ENCODE results near the gene DSC2.
"Not testable (repeated sequence)": the region's sequence is repeated elsewhere in the genome, so short reads cannot be mapped to it uniquely, and the experiment has no call there.

DSC2 gene

DNA sequence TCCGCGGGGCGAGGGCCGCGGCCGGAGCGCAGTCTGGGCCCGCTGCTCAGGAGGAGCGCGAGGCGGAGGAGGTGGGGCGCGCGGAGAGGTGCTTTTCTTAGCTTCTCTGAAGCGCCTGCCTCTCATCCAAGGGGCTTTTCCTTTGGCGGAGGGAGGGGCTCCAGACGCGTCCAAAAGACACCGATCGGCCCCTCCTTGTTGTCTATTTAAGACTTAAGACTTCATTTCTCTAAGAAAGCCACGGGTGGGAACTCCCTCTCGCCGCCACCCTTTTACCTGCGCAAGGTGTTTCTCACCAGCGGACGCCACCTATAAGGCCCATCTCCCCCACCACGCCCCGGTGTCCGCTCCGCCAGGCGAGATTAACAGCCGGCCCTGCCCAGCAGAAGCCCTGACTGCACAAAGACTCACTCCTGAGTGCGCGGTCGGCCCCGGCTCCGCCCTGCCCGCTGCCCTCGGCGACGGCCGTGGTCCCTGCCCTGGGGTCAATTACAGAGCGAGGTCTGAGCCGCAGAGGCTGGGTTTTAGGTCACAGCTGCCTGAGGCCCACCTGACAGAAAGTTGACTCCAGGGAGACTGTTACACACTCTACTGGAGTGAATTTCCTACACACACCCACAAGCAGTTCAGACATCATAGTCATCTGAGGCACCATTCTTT lies at the start of gene DSC2:
DSC2 (minus strand) TSS at position 397 of the 660 bp plus-strand sequence. CDS start 450 bp downstream, outside the sequence.
- peak; percentile 32 to 63 for DNase-seq

DNA sequence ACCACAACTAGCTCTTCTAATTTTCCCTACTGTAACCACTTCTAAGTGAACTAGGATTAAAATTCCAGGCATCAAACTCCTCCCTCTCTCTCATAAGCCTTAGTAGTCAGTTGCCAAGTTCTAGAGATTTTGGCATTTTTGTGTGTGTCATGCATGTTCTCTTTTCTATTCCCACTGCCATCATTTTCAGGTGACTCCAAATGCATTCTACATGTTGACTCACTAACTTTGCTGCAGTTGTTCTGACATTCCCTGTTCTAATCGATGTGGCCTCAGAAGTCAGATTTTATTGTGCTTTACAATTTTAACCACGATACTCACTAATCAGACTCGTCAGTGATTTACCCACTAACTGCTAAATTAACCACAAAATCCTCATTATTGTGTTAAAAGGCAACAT lies 47.1 kb upstream of the DSC2 start:
- no peak for DNase-seq

DNA sequence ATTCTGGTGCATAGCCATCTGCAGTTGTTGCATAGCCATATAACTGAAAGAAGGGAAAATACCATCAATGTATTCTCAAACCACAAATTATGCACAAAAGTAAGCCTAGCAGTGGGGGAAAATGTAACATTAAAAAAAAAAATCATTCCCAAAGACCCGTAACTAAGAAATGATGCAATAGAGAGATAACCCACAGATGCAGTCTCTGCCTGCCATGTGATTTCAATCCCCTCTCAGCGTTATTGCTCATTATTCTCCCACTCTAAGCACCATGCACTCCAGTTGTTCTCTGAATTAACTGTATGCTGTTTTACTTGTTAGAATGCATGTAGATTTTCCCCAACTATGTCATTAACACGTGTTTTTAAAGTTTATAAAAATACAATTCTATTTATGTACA lies 46.4 kb upstream of the DSC2 start:
- DNase-seq = no peak

DNA sequence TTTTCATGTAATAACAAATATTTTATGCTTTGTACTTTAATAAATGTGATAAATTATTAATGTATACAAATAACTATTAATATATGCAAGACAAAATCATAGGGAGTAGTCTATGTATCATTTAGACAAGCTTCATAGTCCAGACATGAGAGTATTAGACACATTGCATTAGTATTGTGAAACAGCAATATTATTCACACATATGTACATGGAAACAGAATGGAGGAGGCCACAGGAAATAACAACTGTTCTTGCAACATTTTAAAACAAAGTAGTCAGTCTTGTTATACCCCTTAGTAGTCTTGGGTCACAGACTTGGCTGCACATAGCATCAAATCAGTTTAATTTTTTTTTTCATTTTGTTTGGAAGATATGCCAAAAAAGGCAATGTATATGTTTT lies 44.6 kb upstream of the DSC2 start:
- DNase-seq = no peak

- no peak for DNase-seq
Observed at GRCh38 chr18:31143025-31143424, 40.8 kb upstream of the DSC2 start.

DNA sequence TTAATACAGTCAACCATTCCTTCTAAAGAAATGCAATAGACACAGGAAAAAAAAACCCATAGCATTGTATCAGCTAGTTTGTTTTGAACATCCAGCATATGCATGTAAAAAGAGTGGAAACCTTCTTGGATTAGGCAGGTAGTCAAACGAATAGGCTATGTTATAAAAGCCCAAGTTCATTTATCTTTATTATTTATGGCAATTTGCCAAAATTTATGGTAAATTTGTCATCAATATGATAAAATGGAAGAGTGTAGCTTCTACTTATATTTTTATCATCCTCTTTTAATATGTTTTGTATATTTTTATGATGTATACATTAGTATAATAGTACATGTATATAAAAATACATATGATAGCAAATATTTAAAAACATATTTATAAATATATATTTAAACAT lies 36.5 kb upstream of the DSC2 start:
- no peak for DNase-seq

DNA sequence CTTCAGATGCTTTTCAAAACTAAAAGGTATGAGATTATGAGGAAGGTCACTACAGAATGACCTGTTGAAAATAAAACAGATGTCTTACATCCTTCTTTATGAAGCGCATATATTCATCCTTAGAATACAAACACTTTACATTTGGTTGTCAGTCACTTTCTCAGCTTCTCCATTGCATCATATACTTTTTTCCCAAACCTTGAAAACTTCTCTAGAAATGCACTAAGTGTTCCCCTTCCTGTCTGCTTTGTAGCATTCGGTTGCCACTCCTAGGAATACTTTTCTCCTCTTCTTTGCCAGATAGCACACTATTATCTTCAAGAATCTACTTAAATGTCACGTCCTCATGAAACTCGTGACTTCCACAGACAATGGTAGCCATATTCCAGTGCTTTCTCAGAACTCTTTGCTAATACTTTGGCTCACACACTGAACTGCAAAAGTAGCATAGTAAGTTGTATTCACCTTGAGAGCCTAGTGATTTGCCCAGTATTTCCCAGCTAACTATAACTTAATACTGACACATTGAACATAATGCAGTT lies 32.8 kb upstream of the DSC2 start:
- no peak for DNase-seq

DNA sequence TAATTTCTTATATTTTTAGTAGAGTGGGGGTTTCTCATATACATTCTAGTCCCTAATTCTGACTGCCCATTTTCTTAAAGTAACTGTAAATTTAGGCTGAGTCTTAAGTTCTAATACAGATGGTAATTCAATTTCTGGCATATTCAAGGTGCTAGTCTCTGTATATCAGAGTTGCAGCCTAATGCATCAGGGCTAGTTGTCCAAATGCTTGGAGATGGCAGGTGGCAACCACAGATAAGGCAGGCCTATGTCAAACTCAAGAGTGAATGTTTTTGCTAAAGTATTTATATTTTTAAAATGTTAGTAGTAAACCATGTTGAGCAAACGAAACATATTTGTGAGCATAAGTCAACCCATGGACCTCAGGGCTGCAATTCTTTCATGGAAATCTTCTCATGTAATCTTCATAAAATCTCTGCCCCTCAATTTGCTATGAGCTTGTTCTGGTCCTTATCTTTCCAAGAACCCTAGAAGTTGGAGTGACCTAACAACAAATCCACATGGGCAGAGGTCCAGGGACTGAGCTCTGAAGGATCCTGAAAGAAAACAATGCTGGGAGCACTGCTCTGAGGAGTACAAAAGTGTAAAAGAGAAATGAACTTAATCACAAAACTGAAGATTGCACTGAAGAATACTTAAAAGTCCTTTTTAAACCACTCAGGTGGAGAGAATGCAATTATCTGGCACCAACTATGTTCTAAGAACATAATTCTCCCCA lies 27.3 kb upstream of the DSC2 start:
- no peak for DNase-seq

- DNase-seq = no peak
Observed at GRCh38 chr18:31125878-31126277, 23.7 kb upstream of the DSC2 start.

- DNase-seq = not testable (repeated sequence)
Observed at GRCh38 chr18:31123125-31123524, 20.9 kb upstream of the DSC2 start.

- DNase-seq = no peak
Observed at GRCh38 chr18:31120594-31120993, 18.4 kb upstream of the DSC2 start.

DNA sequence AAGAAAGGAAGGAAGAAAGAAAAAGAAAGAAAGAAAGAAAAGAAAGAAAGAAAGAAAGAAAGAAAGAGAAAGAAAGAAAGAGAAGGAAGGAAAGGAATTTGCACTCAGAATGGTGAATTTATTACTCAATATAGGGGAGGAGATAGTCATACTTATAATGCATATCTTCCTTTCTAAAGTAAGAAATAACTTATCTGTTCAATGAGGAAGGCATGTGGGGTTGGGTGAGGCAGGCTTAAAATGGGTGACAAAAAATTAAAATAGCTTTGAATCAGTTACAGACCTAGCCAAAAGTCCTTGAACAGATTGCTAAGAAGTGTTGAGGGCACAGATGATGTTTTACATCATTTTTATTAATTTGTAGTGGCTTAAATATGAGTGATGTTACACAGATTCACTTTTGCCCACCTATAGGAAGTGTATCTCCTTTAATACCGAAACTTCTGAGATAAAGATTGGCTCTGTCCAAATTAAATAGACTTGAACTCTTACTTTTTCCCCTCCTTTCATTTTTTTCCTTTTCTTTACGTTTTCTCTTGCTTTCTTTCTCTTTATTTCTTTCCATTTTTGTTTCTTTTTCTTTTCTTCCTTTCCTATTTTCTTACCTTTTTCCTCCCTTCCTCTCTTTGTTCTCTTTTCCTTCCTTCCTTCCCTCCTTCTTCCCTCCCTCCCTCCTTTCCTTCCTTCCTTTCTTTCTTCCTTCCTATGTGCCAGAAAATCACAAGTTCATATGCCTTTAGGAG lies 14.8 kb upstream of the DSC2 start:
- DNase-seq = no peak

DNA sequence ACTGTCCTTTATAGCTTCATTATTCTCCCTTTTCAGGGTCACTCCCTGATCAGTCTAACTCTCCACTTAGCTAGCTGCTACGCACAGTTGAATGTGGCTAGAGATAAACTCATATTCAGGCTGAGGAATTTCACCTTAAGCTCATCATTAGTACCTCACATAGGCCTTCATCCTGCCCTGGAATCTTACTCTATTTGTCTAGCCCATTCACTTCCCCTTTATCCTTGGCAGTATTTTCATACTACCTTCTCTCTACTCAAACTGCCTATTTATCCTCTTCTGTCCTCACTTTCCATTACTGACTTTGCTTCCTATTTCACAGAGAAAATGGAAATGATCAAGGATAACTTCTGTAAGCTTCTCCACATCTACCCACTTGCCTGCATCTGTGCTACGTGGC lies 10.6 kb upstream of the DSC2 start:
- DNase-seq = no peak

DNA sequence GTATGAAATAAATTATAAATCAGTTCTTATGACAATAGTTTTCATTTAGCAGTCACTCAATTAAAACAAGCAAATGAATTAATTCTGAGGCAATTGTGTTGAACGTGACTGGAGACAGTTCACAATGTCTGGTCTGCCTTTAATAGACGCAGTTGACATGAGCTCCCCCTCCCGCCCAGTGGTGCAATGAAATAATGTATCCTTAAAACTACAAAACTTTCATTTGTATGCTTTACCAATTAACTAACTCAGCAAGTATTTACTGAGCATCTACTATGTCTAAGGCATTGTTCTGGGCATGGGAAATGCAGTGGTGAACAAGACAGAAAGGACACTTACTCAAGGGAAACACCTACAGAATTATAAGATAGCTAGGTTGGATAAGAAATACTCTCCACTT lies 3.5 kb upstream of the DSC2 start:
- DNase-seq = no peak

DNA sequence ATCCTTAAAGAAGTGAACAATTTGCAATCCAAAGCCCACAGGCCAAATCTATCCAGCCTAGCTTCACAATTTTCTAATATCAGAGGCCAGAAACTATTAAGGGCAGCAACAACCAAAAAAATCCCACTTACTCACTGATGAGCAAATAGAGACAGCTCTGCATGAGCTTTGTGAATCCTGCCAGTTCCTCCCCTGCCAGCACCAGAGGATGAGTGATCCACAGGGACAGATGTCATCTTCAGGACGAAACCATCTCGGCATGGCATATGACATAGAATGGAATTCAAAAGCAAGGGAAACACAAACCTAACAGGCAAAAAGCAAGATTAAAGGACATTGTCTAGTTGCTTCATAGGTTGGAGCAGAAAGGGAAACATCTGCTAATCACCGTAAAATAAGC lies 2.2 kb upstream of the DSC2 start:
- no peak for DNase-seq

DNA sequence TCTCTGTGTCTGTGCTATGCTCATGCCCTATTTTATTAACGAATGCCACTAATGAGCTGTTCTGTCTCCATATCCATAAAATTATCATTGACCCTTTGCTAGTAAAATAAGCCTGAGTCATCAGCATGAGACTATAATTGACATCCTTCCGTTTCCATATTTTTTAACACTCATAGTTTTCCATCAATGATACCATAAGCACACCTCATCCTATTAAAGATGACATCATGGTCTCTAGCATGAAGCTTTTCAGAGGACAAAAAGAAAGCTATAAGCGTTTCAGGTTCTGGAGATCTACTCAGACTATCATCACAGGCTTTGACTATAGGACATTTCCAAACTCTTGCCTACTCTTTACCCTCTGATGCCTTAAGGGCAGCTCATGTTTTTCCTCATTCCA lies 1.2 kb upstream of the DSC2 start:
- DNase-seq = no peak

DNA sequence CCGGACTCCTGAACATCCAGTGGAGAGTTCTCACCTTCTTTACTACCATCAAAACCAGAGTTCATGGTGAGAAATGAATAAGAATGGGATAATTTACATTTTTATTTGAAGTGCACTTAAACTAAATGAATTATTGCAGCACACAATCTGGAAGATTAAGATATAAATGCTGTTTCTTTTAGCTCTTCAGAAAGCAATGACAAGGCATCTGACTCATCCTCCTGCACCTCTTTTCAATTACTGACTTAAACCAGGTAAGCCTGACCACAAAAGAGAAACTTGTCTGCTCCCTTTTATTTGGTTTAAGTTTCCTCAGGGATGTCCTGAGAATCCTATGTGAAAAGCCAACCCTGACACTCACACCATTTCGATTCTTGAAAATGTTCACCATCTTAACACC lies 720 bp upstream of the DSC2 start:
- DNase-seq = no peak

GRCh38 chr18:31101183-31102024 lies 817 bp downstream of the DSC2 start:
- peak; percentile 47 to 66 for DNase-seq

GRCh38 chr18:31100436-31101182 lies 1.6 kb downstream of the DSC2 start:
- no peak for DNase-seq

- no peak for DNase-seq
Observed at GRCh38 chr18:31099450-31100230, 2.6 kb downstream of the DSC2 start.

DNA sequence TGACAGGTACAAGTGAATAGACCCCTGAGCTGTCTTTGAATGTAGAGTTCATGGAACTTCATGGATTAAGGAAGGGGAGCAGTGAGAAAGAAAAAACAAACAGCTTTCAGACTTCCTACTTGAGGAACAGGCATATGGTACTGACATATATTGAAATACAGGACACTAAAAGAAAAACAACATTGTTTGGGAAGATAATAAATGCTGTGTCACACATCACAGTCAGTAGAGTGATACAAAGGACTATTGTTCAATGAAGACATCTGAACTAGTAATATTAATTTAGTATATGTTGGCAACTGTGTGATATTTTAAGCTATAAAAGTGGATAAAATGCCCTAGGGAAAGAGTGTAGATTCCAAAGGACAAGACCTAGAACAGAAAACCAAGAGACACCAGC lies 3.3 kb downstream of the DSC2 start:
- DNase-seq = no peak
